DMS153 treated with DMSO at 0.1 percent for 48 hours (cell line): ENCODE results near the gene FZR1.

Experiments used
- DNase-seq: peaks from one replicate; lab custom pipeline; 2025; ENCODE audit not compliant: unreplicated experiment; lab: John Stamatoyannopoulos, UW

Gene FZR1

GRCh38 chr19:3471954-3472655 is 34.0 kb upstream of the FZR1 start:
- DNase-seq, result no peak

GRCh38 chr19:3474010-3474409 is 32.1 kb upstream of the FZR1 start:
- DNase-seq, result no peak

GRCh38 chr19:3474614-3475013 is 31.5 kb upstream of the FZR1 start:
- DNase-seq, result no peak

GRCh38 chr19:3475449-3475848 is 30.7 kb upstream of the FZR1 start:
- DNase-seq, result no peak

GRCh38 chr19:3476830-3477229 is 29.3 kb upstream of the FZR1 start:
- DNase-seq, result no peak

- DNase-seq, result no peak
Measured at GRCh38 chr19:3477506-3477905, 28.6 kb upstream of the FZR1 start.

GRCh38 chr19:3477951-3478350 is 28.2 kb upstream of the FZR1 start:
- no peak for DNase-seq

- no peak for DNase-seq
Measured at GRCh38 chr19:3478409-3479176, 27.5 kb upstream of the FZR1 start.

GRCh38 chr19:3479177-3479833 is 26.8 kb upstream of the FZR1 start:
- no peak for DNase-seq

GRCh38 chr19:3479834-3480215 is 26.3 kb upstream of the FZR1 start:
- DNase-seq, result peak; percentile 5

GRCh38 chr19:3480383-3481091 is 25.6 kb upstream of the FZR1 start, which contains the start of gene SMIM24:
Gene SMIM24, minus strand, starts transcription at chr19:3480525. Its CDS starts 62 bp downstream, at chr19:3480463.
- no peak for DNase-seq

- no peak for DNase-seq
Measured at GRCh38 chr19:3481241-3482090, 24.6 kb upstream of the FZR1 start.

GRCh38 chr19:3482507-3483225 is 23.4 kb upstream of the FZR1 start:
- peak; percentile 36 for DNase-seq

GRCh38 chr19:3483226-3483628 is 22.9 kb upstream of the FZR1 start, which contains the start of gene SMIM44:
Gene SMIM44, minus strand, starts transcription at chr19:3483441. Its CDS starts 38 bp downstream, at chr19:3483403.
- DNase-seq, result no peak

GRCh38 chr19:3491396-3492119 is 14.6 kb upstream of the FZR1 start:
- no peak for DNase-seq

GRCh38 chr19:3492131-3492839 is 13.8 kb upstream of the FZR1 start:
- DNase-seq, result no peak

GRCh38 chr19:3492919-3493318 is 13.2 kb upstream of the FZR1 start:
- DNase-seq, result no peak

- no peak for DNase-seq
Measured at GRCh38 chr19:3493651-3494050, 12.5 kb upstream of the FZR1 start.
